A549 treated with DMSO at 1 μM for 4 hours (cell line): ENCODE data around the gene SMYD4. TPM values are rescaled to one million over a fixed set of nuclear protein-coding genes. Genes with fewer than 3 reads are reported as not detected.

Experiments
- total RNA-seq: library from RNA; stranded (reverse); fragments of 200-300 nt; extraction: Qiagen RNA extraction; gene quantifications from 5 replicates; pipeline ENCODE4 v1.2.3, GENCODE V29; 2022; ENCODE audit warnings: low read depth

The SMYD4 gene, protein sequence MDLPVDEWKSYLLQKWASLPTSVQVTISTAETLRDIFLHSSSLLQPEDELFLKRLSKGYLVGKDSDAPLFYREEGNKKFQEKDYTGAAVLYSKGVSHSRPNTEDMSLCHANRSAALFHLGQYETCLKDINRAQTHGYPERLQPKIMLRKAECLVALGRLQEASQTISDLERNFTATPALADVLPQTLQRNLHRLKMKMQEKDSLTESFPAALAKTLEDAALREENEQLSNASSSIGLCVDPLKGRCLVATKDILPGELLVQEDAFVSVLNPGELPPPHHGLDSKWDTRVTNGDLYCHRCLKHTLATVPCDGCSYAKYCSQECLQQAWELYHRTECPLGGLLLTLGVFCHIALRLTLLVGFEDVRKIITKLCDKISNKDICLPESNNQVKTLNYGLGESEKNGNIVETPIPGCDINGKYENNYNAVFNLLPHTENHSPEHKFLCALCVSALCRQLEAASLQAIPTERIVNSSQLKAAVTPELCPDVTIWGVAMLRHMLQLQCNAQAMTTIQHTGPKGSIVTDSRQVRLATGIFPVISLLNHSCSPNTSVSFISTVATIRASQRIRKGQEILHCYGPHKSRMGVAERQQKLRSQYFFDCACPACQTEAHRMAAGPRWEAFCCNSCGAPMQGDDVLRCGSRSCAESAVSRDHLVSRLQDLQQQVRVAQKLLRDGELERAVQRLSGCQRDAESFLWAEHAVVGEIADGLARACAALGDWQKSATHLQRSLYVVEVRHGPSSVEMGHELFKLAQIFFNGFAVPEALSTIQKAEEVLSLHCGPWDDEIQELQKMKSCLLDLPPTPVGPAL
- total RNA-seq: 8.0 to 11.2 TPM (median 10.1 TPM) in 5 replicates

DNA sequence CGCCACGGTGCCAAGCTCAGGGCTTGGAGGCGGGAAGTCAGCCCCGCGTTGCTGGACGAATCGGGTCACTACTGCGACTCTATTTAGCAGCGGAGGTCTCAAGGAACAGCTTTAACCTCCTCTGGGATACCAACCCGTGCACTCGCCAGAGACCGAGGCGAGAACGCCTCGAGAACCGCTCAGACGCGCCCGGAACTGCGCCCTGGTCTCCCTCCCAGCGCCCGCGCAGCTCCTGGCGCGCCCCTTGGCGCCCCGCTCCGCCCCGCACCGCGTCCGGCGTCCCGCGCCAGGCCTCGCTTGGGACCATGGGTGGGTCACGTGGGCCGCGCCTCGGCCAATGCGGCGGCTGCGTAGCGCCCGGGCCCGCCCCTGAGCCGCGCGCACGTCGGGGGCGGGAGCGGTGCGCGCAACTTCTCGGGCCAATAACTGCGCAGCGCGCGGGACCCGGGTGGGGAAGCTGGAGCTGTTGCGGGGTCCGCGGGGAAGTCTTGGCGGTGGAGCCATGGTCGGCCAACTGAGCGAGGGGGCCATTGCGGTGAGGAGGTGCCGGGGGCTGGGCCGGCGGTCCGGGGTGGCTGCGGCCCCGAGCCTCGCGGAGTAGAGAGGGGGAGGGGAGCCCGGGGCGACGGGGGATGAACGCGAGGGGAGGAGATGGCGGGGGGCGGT, at the start of gene SMYD4, which contains the start of gene RPA1:
SMYD4 (minus strand) TSS at position 311 of the 666 bp plus-strand sequence. CDS start 1,908 bp downstream, outside the sequence.
RPA1 (plus strand) TSS at position 414 of the 666 bp plus-strand sequence; CDS start at position 503, 89 bp downstream.

DNA sequence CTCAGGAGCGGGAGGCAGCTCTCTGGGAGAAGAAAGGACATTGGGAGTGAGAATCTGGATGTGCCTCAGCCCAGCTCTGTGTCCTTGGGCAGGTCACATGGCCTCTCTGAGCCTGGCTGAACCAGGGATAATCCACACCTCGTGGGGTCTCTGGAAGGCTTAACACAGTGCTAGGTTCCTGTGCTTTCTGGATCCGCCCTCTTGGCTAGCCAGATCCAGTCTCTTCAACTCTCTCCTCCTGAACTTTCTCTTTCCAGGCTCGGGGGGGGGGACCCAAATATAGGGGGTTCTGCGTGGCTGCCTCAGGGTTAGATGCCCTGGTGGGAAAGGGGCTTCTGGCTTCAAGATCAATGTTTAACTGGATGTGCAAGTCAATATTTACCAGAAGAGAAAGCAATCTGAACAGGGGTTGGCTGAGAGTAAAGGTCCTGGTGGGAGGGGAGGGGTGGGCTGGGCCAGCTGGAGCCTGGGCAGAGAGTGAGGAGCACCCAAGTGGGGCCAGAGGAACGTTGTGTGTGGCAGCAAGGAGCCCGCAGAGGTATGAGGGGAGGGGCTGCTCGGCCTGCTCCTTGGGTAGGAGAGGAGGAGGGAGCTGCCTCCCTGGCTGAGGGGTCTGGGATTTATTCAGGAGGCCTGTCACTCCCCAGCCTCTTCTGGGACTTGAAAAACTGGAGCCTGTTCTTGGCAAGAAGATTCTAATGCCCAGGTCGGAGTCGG, 87.2 kb downstream of the SMYD4 start, which contains the start of gene SERPINF2:
SERPINF2 (plus strand) TSS at position 501 of the 717 bp plus-strand sequence. CDS start 2,125 bp downstream, outside the sequence.

Other genes starting within 250 kb of the SMYD4 start
- 6.0 to 8.2 TPM (median 7.1 TPM) in 5 replicates for gene SLC43A2, start 201.1 kb downstream of the SMYD4 start, total RNA-seq
- gene SCARF1, start 184.2 kb downstream of the SMYD4 start, total RNA-seq: 0.16 to 0.43 TPM (median 0.24 TPM) in 5 replicates
- gene RILP, start 180.0 kb downstream of the SMYD4 start, total RNA-seq: 13.4 to 18.0 TPM (median 17.5 TPM) in 5 replicates
- gene PRPF8, start 145.0 kb downstream of the SMYD4 start, total RNA-seq: 263 to 302 TPM (median 284 TPM) in 5 replicates
- 1.1 to 1.8 TPM (median 1.4 TPM) in 5 replicates for gene TLCD2, start 119.5 kb downstream of the SMYD4 start, total RNA-seq
- gene WDR81, start 105.2 kb downstream of the SMYD4 start, total RNA-seq: 23.3 to 33.6 TPM (median 28.4 TPM) in 5 replicates
- gene SERPINF2, start 87.0 kb downstream of the SMYD4 start, total RNA-seq: 1.6 to 2.3 TPM (median 1.8 TPM) in 5 replicates
- gene SERPINF1, start 67.8 kb downstream of the SMYD4 start, total RNA-seq: 1.2 to 2.6 TPM (median 2.1 TPM) in 5 replicates
- gene RPA1, start 103 bp upstream of the SMYD4 start, total RNA-seq: 60.6 to 82.2 TPM (median 77.8 TPM) in 5 replicates
- gene RTN4RL1, start 195.4 kb upstream of the SMYD4 start, total RNA-seq: 1.8 to 3.4 TPM (median 2.5 TPM) in 5 replicates
- gene DPH1, start 200.3 kb upstream of the SMYD4 start, total RNA-seq: 39.8 to 46.7 TPM (median 41.7 TPM) in 5 replicates
- gene OVCA2, start 212.1 kb upstream of the SMYD4 start, total RNA-seq: 51.3 to 85.3 TPM (median 78.0 TPM) in 5 replicates
- gene HIC1, start 225.2 kb upstream of the SMYD4 start, total RNA-seq: 0.74 to 1.7 TPM (median 1.5 TPM) in 5 replicates